GM12878 (cell line): ENCODE measurements around the gene SLC15A1. TPM values are rescaled to one million over a fixed set of nuclear protein-coding genes. Genes with fewer than 3 reads are reported as not detected.

Experiments
- ATAC-seq: fragments of 200-7000 bp; cut with Tn5 transposase; 3 replicates; pipeline ENCODE4 v1.9.1; 2020; ENCODE audit warnings: mild to moderate bottlenecking, moderate library complexity
- BruUV-seq: library from RNA; stranded (reverse); fragments of 400-500 nt; replicated peaks from 2 replicates; lab custom pipeline; 2021; lab: Mats Ljungman, UMichigan
- CTCF ChIA-PET: fragments of 300-600 bp; sonication (Branson Sonifier 250); formaldehyde crosslinking; extraction: SDS; loops from one replicate; lab custom pipeline; 2021; ENCODE audit warnings: inconsistent platforms; lab: Yijun Ruan, JAX
- POLR2A ChIA-PET: fragments of 350-600 bp; formaldehyde crosslinking; extraction: SDS; loops from one replicate; lab custom pipeline; 2021; ENCODE audit warnings: inconsistent platforms; lab: Charles Lee
- RAD21 ChIA-PET: fragments of 300-600 bp; sonication (Branson Sonifier 250); formaldehyde crosslinking; loops from one replicate; lab custom pipeline; 2023; ENCODE audit warnings: antibody characterized with exemption; ENCODE audit not compliant: unreplicated experiment; lab: Charles Lee
- SMC1A ChIA-PET: fragments of 300-600 bp; sonication (Branson Sonifier 250); formaldehyde crosslinking; loops from one replicate; lab custom pipeline; 2023; ENCODE audit not compliant: unreplicated experiment, uncharacterized antibody; lab: Charles Lee
- DNase-seq: peaks from one replicate; pipeline ENCODE4 v3.0.0-alpha.2; 2011; ENCODE audit warnings: low read depth, low spot score
- FAIRE-seq: peaks from 3 replicates; lab custom pipeline; 2011; peaks lifted over from hg19 to GRCh38; lab: Jason Lieb, UNC
- H2AFZ ChIP-seq: 2 replicates; pipeline ENCODE4 v1.6.0; 2011; ENCODE audit warnings: low read depth, low read length, control low read depth; ENCODE audit not compliant: control insufficient read depth
- H3K27ac ChIP-seq: 2 replicates; pipeline ENCODE4 v1.5.1; 2011; ENCODE audit warnings: control low read depth; ENCODE audit not compliant: control insufficient read depth, insufficient read depth
- H3K27me3 ChIP-seq, 2 experiments: replicated peaks in 1 of 2; 2 replicates each; pipeline versions ENCODE4 v1.6.0 to v1.6.1; 2011; ENCODE audit warnings: low read length in 1 of 2; ENCODE audit not compliant: control insufficient read depth in 2 of 2, insufficient read depth in 2 of 2
- H3K36me3 ChIP-seq, 2 experiments: 2 replicates each; pipeline ENCODE4 v1.5.1; 2011; ENCODE audit warnings: low read length in 1 of 2; ENCODE audit not compliant: control insufficient read depth in 2 of 2, insufficient read depth in 2 of 2
- H3K4me1 ChIP-seq: 2 replicates; pipeline ENCODE4 v1.6.1; 2011; ENCODE audit warnings: mild to moderate bottlenecking, low read length, moderate library complexity, mixed read lengths; ENCODE audit not compliant: control insufficient read depth, insufficient read depth
- H3K4me2 ChIP-seq: 2 replicates; pipeline ENCODE4 v1.6.0; 2011; ENCODE audit warnings: control low read depth; ENCODE audit not compliant: control insufficient read depth, insufficient read depth
- H3K4me3 ChIP-seq: fragments of 200-600 bp; sonication (generic); 2 replicates; pipeline ENCODE4 v1.5.1; 2016
- H3K79me2 ChIP-seq: 2 replicates; pipeline ENCODE4 v1.6.0; 2011; ENCODE audit warnings: low read length; ENCODE audit not compliant: control insufficient read depth, insufficient read depth
- H3K9ac ChIP-seq: 2 replicates; pipeline ENCODE4 v1.8.0; 2011; ENCODE audit warnings: low read length, control low read depth, mixed read lengths; ENCODE audit not compliant: control insufficient read depth, insufficient read depth
- H3K9me3 ChIP-seq: replicated peaks from 3 replicates; pipeline ENCODE4 v1.5.1; 2011; ENCODE audit warnings: mild to moderate bottlenecking, low read length; ENCODE audit not compliant: control insufficient read depth, insufficient read depth
- H4K20me1 ChIP-seq: 2 replicates; pipeline ENCODE4 v1.6.0; 2011; ENCODE audit not compliant: control insufficient read depth, insufficient read depth
- BRCA1 ChIP-seq: IDR thresholded peaks from 2 replicates; pipeline ENCODE4 v1.6.1; 2011; ENCODE audit warnings: low read depth, low read length, improper control_type of control experiment
- CBFB ChIP-seq: IDR thresholded peaks from 2 replicates; pipeline ENCODE4 v1.6.1; 2016; ENCODE audit warnings: antibody characterized with exemption, low read depth
- EGR1 ChIP-seq, 2 experiments: IDR thresholded peaks; 1 replicate in 1 of 2; 2 replicates in 1 of 2; pipeline ENCODE4 v1.6.1; 2011 to 2012; ENCODE audit warnings: low read depth in 2 of 2, low read length in 2 of 2, borderline replicate concordance in 1 of 2, mild to moderate bottlenecking in 1 of 2, moderate library complexity in 1 of 2
- IKZF1 ChIP-seq: fragments of 450-650 bp; conservative IDR thresholded peaks from 2 replicates; pipeline ENCODE4 v1.6.1; 2017; ENCODE audit warnings: antibody characterized with exemption, mild to moderate bottlenecking
- MEF2A ChIP-seq: IDR thresholded peaks from 2 replicates; pipeline ENCODE4 v1.6.1; 2011; ENCODE audit warnings: low read depth, mild to moderate bottlenecking, low read length, moderate library complexity; ENCODE audit not compliant: insufficient read depth
- NR2C1 ChIP-seq: fragments of 450-650 bp; IDR thresholded peaks from 2 replicates; pipeline ENCODE4 v1.6.1; 2017; ENCODE audit warnings: antibody characterized with exemption, mild to moderate bottlenecking, moderate library complexity
- NR2C2 ChIP-seq: IDR thresholded peaks from 2 replicates; pipeline ENCODE4 v1.6.1; 2011; ENCODE audit warnings: borderline replicate concordance, low read depth; ENCODE audit not compliant: control insufficient read depth, insufficient read length
- PKNOX1 ChIP-seq: fragments of 450-650 bp; IDR thresholded peaks from 2 replicates; pipeline ENCODE4 v1.6.1; 2016; ENCODE audit warnings: mild to moderate bottlenecking
- SMAD1 ChIP-seq: fragments of 450-650 bp; IDR thresholded peaks from 2 replicates; pipeline ENCODE4 v1.6.1; 2018; ENCODE audit warnings: mild to moderate bottlenecking, low read depth; ENCODE audit not compliant: partially characterized antibody
- ZNF384 ChIP-seq: IDR thresholded peaks from 2 replicates; pipeline ENCODE4 v1.6.1; 2012; ENCODE audit warnings: low read depth, mild to moderate bottlenecking, low read length, improper control_type of control experiment, borderline replicate concordance
- ZNF592 ChIP-seq: fragments of 450-650 bp; IDR thresholded peaks from 2 replicates; pipeline ENCODE4 v1.6.1; 2017; ENCODE audit warnings: mild to moderate bottlenecking, moderate library complexity
- WGBS: methylation state at CpG from one replicate; pipeline ENCODE4 v1.1.6; 2016; ENCODE audit warnings: low lambda C conversion rate; ENCODE audit not compliant: insufficient replicate concordance, insufficient coverage; ENCODE audit errors: missing lambda C conversion rate; 5-methylcytosine and 5-hydroxymethylcytosine counted together
- in situ Hi-C: fragments of 300-500 bp; cut with MboI; formaldehyde crosslinking; loops from 9 replicates; pipeline ENCODE4 v1.14.3; 2018; ENCODE audit warnings: mixed read lengths
- intact Hi-C: fragments of 100-400 bp; cut with micrococcal nuclease; formaldehyde crosslinking; loops from one replicate; pipeline ENCODE4 v1.14.2; 2022; ENCODE audit not compliant: unreplicated experiment
- polyA plus RNA-seq, 11 experiments: library from polyadenylated mRNA; depleted of rRNA in 4 of 11; unstranded in 6 of 11; stranded (reverse) in 5 of 11; fragments of >200 nt; fragmentation: Nextera tagmentation in 4 of 11; fragmentation: Illumina TruSeq in 1 of 11; extraction: Ambion mirVana in 4 of 11; extraction: Trizol in 1 of 11; gene quantifications; 1 replicate in 1 of 11; 2 replicates in 10 of 11; pipeline versions ENCODE4 v1.2.1 to v1.2.3, GENCODE V29; 2011 to 2016; ENCODE audit warnings: inconsistent platforms in 2 of 11, missing spikeins in 2 of 11, low read depth in 1 of 11
- total RNA-seq, 4 experiments: library from RNA; depleted of rRNA in 3 of 4; stranded (reverse); fragments of >200 nt in 3 of 4; fragmentation: Illumina TruSeq in 1 of 4; extraction: Trizol in 1 of 4; gene quantifications; 2 replicates each; pipeline versions ENCODE4 v1.2.1 to v1.2.3, GENCODE V29; 2013 to 2021

SLC15A1 gene
- total and polyA plus RNA-seq, 10 of the 15 experiments (the other 5 are each of a cell fraction or from before 2014, with no cell fraction given): not detected

GRCh38 chr13:98792321-98792720, 39.8 kb upstream of the SLC15A1 start:
- no peaks in the 10 kb centered on the region for H3K4me1 ChIP-seq
- ChIA-PET POLR2A (no interaction called here), RAD21 (no interaction called here), SMC1A (interaction anchor here (1.0 kb wide), 1 partner anchor 9 kb away, joined by 3 read pairs; no protein-coding TSS in a partner anchor), CTCF (no interaction called here)
- H2AFZ ChIP-seq: no peak overlapping the region
- in situ Hi-C loops: no loop called here
- intact Hi-C loops: no loop called here
- no peaks in the 10 kb centered on the region for H3K79me2 ChIP-seq
- no TSS peak for BruUV-seq
- no peak for DNase-seq
- no peaks in the 10 kb centered on the region for H4K20me1 ChIP-seq
- ATAC-seq: no peak
- WGBS: 55% methylated on average over 9 of the region's 9 CpGs
- FAIRE-seq: no peak
- H3K36me3 ChIP-seq: no peaks in the 10 kb centered on the region
- H3K4me3 ChIP-seq: no peak overlapping the region
- no peak overlapping the region for H3K27ac ChIP-seq
- no peak overlapping the region for H3K9ac ChIP-seq
- TF ChIP-seq ZNF384 (no peak), NR2C2 (no peak), ZNF592 (no peak), BRCA1 (no peak), CBFB (no peak), NR2C1 (no peak), IKZF1 (no peak), PKNOX1 (no peak), SMAD1 (no peak), EGR1 (IDR thresholded peaks at IDR 0.05; ENCODE audit: borderline replicate concordance in 1 of 2, low read depth in 2 of 2, low read length in 2 of 2) (no peak), MEF2A (no peak)
- H3K4me2 ChIP-seq: no peak overlapping the region
- no peaks in the 10 kb centered on the region for H3K27me3 ChIP-seq
- no peaks in the 10 kb centered on the region for H3K9me3 ChIP-seq
